GM12891 (cell line): Measurements from ENCODE around the gene WDFY2.
A peak's percentile ranks its signal among the peaks of the same experiment; 100 is the strongest.

Experiments
- DNase-seq: peaks from one replicate; pipeline ENCODE4 v3.0.0; 2011; ENCODE audit warnings: low spot score; ENCODE audit not compliant: insufficient read length
- FAIRE-seq: peaks from 2 replicates; lab custom pipeline; 2011; peaks lifted over from hg19 to GRCh38; lab: Jason Lieb, UNC
- PAX5 ChIP-seq: IDR thresholded peaks from 2 replicates; pipeline ENCODE4 v1.6.1; 2011; ENCODE audit warnings: low read length, moderate library complexity, mild to moderate bottlenecking; ENCODE audit not compliant: insufficient read depth, severe bottlenecking
- POLR2A ChIP-seq: IDR thresholded peaks from 2 replicates; pipeline ENCODE4 v1.6.1; 2011; ENCODE audit warnings: low read depth, low read length, control low read depth
- POLR2AphosphoS5 ChIP-seq: IDR thresholded peaks from 2 replicates; pipeline ENCODE4 v1.6.1; 2011; ENCODE audit warnings: low read depth, low read length, control low read depth
- POU2F2 ChIP-seq: IDR thresholded peaks from 2 replicates; pipeline ENCODE4 v1.6.1; 2011; ENCODE audit warnings: low read depth, mild to moderate bottlenecking, control low read depth, low read length, moderate library complexity
- SPI1 ChIP-seq: IDR thresholded peaks from 2 replicates; pipeline ENCODE4 v1.6.1; 2011; ENCODE audit warnings: low read depth, low read length, control low read depth
- TAF1 ChIP-seq: IDR thresholded peaks from 2 replicates; pipeline ENCODE4 v1.6.1; 2011; ENCODE audit warnings: low read depth, low read length, control low read depth

WDFY2 gene

GRCh38 chr13:51773515-51773914, 189.3 kb downstream of the WDFY2 start:
- DNase-seq: no peak
- no peak for FAIRE-seq
- TF ChIP-seq POLR2AphosphoS5 (no peak), SPI1 (no peak), TAF1 (no peak), PAX5 (no peak), POLR2A (no peak), POU2F2 (no peak)

- FAIRE-seq (no peak), DNase-seq (no peak)
- TF ChIP-seq POLR2A: no peak
- no peak for TF ChIP-seq PAX5
- no peak for TF ChIP-seq POLR2AphosphoS5
- no peak for TF ChIP-seq POU2F2
- no peak for TF ChIP-seq TAF1
- no peak for TF ChIP-seq SPI1
These were observed 191.9 kb downstream of the WDFY2 start for GRCh38 chr13:51776179-51776578.

GRCh38 chr13:51777921-51778320, 193.7 kb downstream of the WDFY2 start:
- no peak for TF ChIP-seq POU2F2
- no peak for TF ChIP-seq PAX5
- TF ChIP-seq POLR2AphosphoS5: no peak
- no peak for TF ChIP-seq TAF1
- no peak for TF ChIP-seq POLR2A
- no peak for TF ChIP-seq SPI1
- FAIRE-seq: no peak
- DNase-seq: no peak

GRCh38 chr13:51778392-51778791, 194.1 kb downstream of the WDFY2 start:
- TF ChIP-seq PAX5 (no peak), SPI1 (no peak), POLR2A (no peak), POU2F2 (no peak), POLR2AphosphoS5 (no peak), TAF1 (no peak)
- DNase-seq: no peak
- FAIRE-seq: no peak

GRCh38 chr13:51780099-51780498, 195.8 kb downstream of the WDFY2 start:
- DNase-seq (no peak), FAIRE-seq (no peak)
- no peak for TF ChIP-seq POLR2A
- no peak for TF ChIP-seq TAF1
- no peak for TF ChIP-seq SPI1
- no peak for TF ChIP-seq POLR2AphosphoS5
- no peak for TF ChIP-seq POU2F2
- no peak for TF ChIP-seq PAX5

- no peak for TF ChIP-seq PAX5
- TF ChIP-seq POU2F2: no peak
- no peak for TF ChIP-seq TAF1
- TF ChIP-seq POLR2AphosphoS5: no peak
- no peak for TF ChIP-seq POLR2A
- no peak for TF ChIP-seq SPI1
- DNase-seq (no peak), FAIRE-seq (peak; percentile 85)
These were observed 197.2 kb downstream of the WDFY2 start for GRCh38 chr13:51781246-51782022.

- no peak for TF ChIP-seq POLR2AphosphoS5
- TF ChIP-seq TAF1: no peak
- TF ChIP-seq SPI1: no peak
- no peak for TF ChIP-seq POLR2A
- no peak for TF ChIP-seq PAX5
- TF ChIP-seq POU2F2: no peak
These were observed 197.9 kb downstream of the WDFY2 start for GRCh38 chr13:51782026-51782710.

GRCh38 chr13:51783428-51784094, 199.3 kb downstream of the WDFY2 start:
- no peak for TF ChIP-seq SPI1
- no peak for TF ChIP-seq POU2F2
- no peak for TF ChIP-seq TAF1
- no peak for TF ChIP-seq POLR2AphosphoS5
- TF ChIP-seq POLR2A: no peak
- no peak for TF ChIP-seq PAX5
- FAIRE-seq: no peak

More at GRCh38 chr13:51782026-51782710, 197.9 kb downstream of the WDFY2 start:
- no peak for FAIRE-seq
- no peak for DNase-seq

GRCh38 chr13:51784097-51784496, 199.8 kb downstream of the WDFY2 start:
- no peak for TF ChIP-seq PAX5
- no peak for TF ChIP-seq POU2F2
- TF ChIP-seq SPI1: no peak
- TF ChIP-seq POLR2A: no peak
- TF ChIP-seq POLR2AphosphoS5: no peak
- no peak for TF ChIP-seq TAF1

More at GRCh38 chr13:51783428-51784094, 199.3 kb downstream of the WDFY2 start:
- no peak for DNase-seq

More at GRCh38 chr13:51784097-51784496, 199.8 kb downstream of the WDFY2 start:
- DNase-seq (no peak), FAIRE-seq (no peak)
